ENCODE measurements around the gene NFIX. TPM values are rescaled to one million over a fixed set of nuclear protein-coding genes. Genes with fewer than 3 reads are reported as not detected.

NFIX gene
- total RNA-seq, 1 experiment from 2014 or later: 144 TPM

DNA sequence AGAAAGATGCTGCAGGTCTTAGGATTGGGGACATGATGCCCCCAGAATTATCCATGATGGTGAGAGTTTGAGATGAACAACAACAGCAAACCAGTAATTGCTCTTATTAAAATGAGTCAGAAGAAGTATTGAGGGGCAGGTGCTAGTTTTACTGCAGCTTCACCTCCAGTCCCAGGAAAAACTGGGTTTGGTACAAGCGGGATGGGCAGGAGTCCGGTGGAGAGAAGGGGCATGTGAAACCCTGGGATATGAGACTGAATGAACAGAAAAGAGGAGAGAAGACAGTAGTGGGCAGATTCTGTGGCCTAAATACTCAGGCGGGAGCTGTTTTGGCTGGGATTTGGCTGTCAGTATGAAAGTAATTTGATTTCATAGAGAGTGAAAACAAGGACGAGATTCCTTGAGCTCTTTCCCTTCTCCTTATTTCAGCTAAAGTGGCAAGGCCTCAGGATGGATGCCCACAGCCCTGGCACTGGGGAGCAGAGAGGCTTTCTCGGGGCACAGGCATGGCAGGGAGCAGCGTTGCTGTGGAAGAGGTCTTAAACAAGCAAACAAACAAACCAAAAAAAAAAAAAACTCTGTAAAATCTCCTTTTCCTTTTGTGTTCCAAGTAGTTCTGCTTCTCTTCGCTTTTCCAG, 30.7 kb downstream of the NFIX start:
- TF ChIP-seq POLR2AphosphoS5 (IDR thresholded peaks at IDR 0.05; ENCODE audit: low read depth, low read length) (no peak), REST (IDR thresholded peaks at IDR 0.05; ENCODE audit: insufficient read depth in 1 of 2, low read depth in 2 of 2, low read length in 1 of 2) (no peak), SIN3A (IDR thresholded peaks at IDR 0.05; ENCODE audit: borderline replicate concordance, insufficient read depth, low read depth, low read length) (no peak), TCF7L2 (IDR thresholded peaks at IDR 0.05; ENCODE audit: low read depth, low read length) (no peak)
- TF ChIP-seq, protein P1, sequence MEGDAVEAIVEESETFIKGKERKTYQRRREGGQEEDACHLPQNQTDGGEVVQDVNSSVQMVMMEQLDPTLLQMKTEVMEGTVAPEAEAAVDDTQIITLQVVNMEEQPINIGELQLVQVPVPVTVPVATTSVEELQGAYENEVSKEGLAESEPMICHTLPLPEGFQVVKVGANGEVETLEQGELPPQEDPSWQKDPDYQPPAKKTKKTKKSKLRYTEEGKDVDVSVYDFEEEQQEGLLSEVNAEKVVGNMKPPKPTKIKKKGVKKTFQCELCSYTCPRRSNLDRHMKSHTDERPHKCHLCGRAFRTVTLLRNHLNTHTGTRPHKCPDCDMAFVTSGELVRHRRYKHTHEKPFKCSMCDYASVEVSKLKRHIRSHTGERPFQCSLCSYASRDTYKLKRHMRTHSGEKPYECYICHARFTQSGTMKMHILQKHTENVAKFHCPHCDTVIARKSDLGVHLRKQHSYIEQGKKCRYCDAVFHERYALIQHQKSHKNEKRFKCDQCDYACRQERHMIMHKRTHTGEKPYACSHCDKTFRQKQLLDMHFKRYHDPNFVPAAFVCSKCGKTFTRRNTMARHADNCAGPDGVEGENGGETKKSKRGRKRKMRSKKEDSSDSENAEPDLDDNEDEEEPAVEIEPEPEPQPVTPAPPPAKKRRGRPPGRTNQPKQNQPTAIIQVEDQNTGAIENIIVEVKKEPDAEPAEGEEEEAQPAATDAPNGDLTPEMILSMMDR (IDR thresholded peaks at IDR 0.05): no peak
- BruUV-seq (replicated peaks): no TSS peak
- DNase-seq (ENCODE audit: low read depth, low spot score) (no peak), ATAC-seq (no peak)
- CTCF ChIA-PET: interaction anchor here (0.6 to 1.0 kb wide), 3 partner anchors 28 to 65 kb away, joined by 3 to 7 read pairs (median 6); no protein-coding TSS in a partner anchor
- intact Hi-C loops (cut with micrococcal nuclease; ENCODE audit: unreplicated experiment): no loop called here
- H3K27me3 ChIP-seq (ENCODE audit: control insufficient read depth, insufficient read depth, low read length): no peaks in the 10 kb centered on the region
- peak overlapping the region; percentile 99 for H3K27ac ChIP-seq (ENCODE audit: low read length)
- H3K4me1 ChIP-seq (ENCODE audit: control insufficient read depth, insufficient read depth, low read length): peaks cover 46% of the 10 kb centered on the region
- in situ Hi-C loops (cut with HindIII; ENCODE audit: low pct_unique_long_range_greater_than_20kb, low sequenced_read_pairs): no loop called here
- no peaks in the 10 kb centered on the region for H3K9me3 ChIP-seq (ENCODE audit: control insufficient read depth, insufficient read depth, low read depth, low read length)
- H3K4me3 ChIP-seq (ENCODE audit: low read depth in 2 of 2, low read length in 2 of 2): peak overlapping the region; percentile 53 to 81
- no peaks in the 10 kb centered on the region for H3K36me3 ChIP-seq (ENCODE audit: control insufficient read depth, insufficient read depth, low read length)
- POLR2A ChIA-PET: no interaction called here

GRCh38 chr19:13026462-13027370, 31.4 kb downstream of the NFIX start:
- Histone ChIP-seq H3K9me3 (ENCODE audit: control insufficient read depth, insufficient read depth, low read depth, low read length) (no peaks in the 10 kb centered on the region), H3K27me3 (ENCODE audit: control insufficient read depth, insufficient read depth, low read length) (no peaks in the 10 kb centered on the region), H3K27ac (ENCODE audit: low read length) (peak overlapping the region; percentile 99), H3K36me3 (ENCODE audit: control insufficient read depth, insufficient read depth, low read length) (no peaks in the 10 kb centered on the region), H3K4me3 (ENCODE audit: low read depth in 2 of 2, low read length in 2 of 2) (peak overlapping the region; percentile 53 to 81), H3K4me1 (ENCODE audit: control insufficient read depth, insufficient read depth, low read length) (peaks cover 46% of the 10 kb centered on the region)
- no peak for ATAC-seq
- in situ Hi-C loops (cut with HindIII; ENCODE audit: low pct_unique_long_range_greater_than_20kb, low sequenced_read_pairs): no loop called here
- BruUV-seq (replicated peaks): TSS peak; percentile 50
- TF ChIP-seq REST (IDR thresholded peaks at IDR 0.05; ENCODE audit: insufficient read depth in 1 of 2, low read depth in 2 of 2, low read length in 1 of 2): no peak
- TF ChIP-seq, protein P1 (IDR thresholded peaks at IDR 0.05): no peak
- TF ChIP-seq TCF7L2 (IDR thresholded peaks at IDR 0.05; ENCODE audit: low read depth, low read length): peak; percentile 45; the same call in 1 of the 2 replicates
- intact Hi-C loops (cut with micrococcal nuclease; ENCODE audit: unreplicated experiment): no loop called here
- DNase-seq (ENCODE audit: low read depth, low spot score): no peak
- CTCF ChIA-PET: interaction anchor here (0.6 to 1.0 kb wide), 2 partner anchors 27 to 35 kb away, joined by 3 to 6 read pairs; no protein-coding TSS in a partner anchor
- POLR2A ChIA-PET: no interaction called here

All from Panc1 (cell line).